K562 (cell line): ENCODE data around the gene PRSS57. TPM values are rescaled to one million over a fixed set of nuclear protein-coding genes. Genes with fewer than 3 reads are reported as not detected.

ENCODE experiments used
- CBX8 ChIP-seq: fragments of 200-600 bp; sonication (generic); IDR thresholded peaks from 2 replicates; pipeline ENCODE4 v1.6.1; 2012; ENCODE audit warnings: borderline replicate concordance, mixed run types, low read depth, mild to moderate bottlenecking, moderate library complexity, mixed read lengths, low read length, control low read depth, inconsistent platforms; ENCODE audit not compliant: poor library complexity, severe bottlenecking; ENCODE audit errors: extremely low read depth
- CREBBP ChIP-seq: IDR thresholded peaks from one replicate; pipeline ENCODE4 v1.6.1; 2012; ENCODE audit warnings: low read depth, mild to moderate bottlenecking, control low read depth, inconsistent platforms, low read length
- CSDE1 ChIP-seq, 2 experiments: fragments of 450-650 bp; IDR thresholded peaks; 2 replicates each; pipeline ENCODE4 v1.6.1; 2016; ENCODE audit warnings: mild to moderate bottlenecking in 1 of 2
- CXXC5 ChIP-seq: fragments of 250-450 bp; sonication (Bioruptor Pico); IDR thresholded peaks from 2 replicates; pipeline ENCODE4 v1.8.0; 2022; ENCODE audit warnings: inconsistent platforms, mild to moderate bottlenecking, moderate library complexity
- IRF2 ChIP-seq: sonication (generic); formaldehyde crosslinking; IDR thresholded peaks from 2 replicates; pipeline ENCODE4 v1.8.1; 2022; ENCODE audit warnings: mild to moderate bottlenecking, missing genetic modification reagents
- MAFK ChIP-seq: IDR thresholded peaks from 2 replicates; pipeline ENCODE4 v1.6.1; 2011; ENCODE audit warnings: low read length, improper control_type of control experiment
- NR3C1 ChIP-seq: sonication (generic); formaldehyde crosslinking; IDR thresholded peaks from 2 replicates; pipeline ENCODE4 v1.8.1; 2022; ENCODE audit warnings: missing genetic modification reagents
- POLR2AphosphoS2 ChIP-seq: IDR thresholded peaks from 2 replicates; pipeline ENCODE4 v1.6.1; 2012; ENCODE audit warnings: low read length, improper control_type of control experiment
- PRPF4 ChIP-seq: fragments of 200-400 bp; formaldehyde crosslinking; IDR thresholded peaks from one replicate; pipeline ENCODE4 v1.6.1; 2017; ENCODE audit warnings: low read length, low read depth, mild to moderate bottlenecking; ENCODE audit not compliant: insufficient read depth, poor library complexity, severe bottlenecking
- SUPT5H ChIP-seq: fragments of 450-650 bp; IDR thresholded peaks from 2 replicates; pipeline ENCODE4 v1.6.1; 2016
- polyA plus RNA-seq, 8 experiments: library from polyadenylated mRNA; depleted of rRNA in 4 of 8; stranded (reverse) in 5 of 8; unstranded in 3 of 8; fragments of >200 nt; fragmentation: Nextera tagmentation in 2 of 8; fragmentation: Illumina TruSeq in 1 of 8; extraction: Ambion mirVana in 2 of 8; extraction: Trizol in 1 of 8; gene quantifications; 2 replicates each; pipeline versions ENCODE4 v1.2.1 to v1.2.3, GENCODE V29; 2011 to 2014; ENCODE audit warnings: inconsistent platforms in 1 of 8, missing spikeins in 1 of 8
- total RNA-seq, 7 experiments: library from RNA; depleted of rRNA in 6 of 7; stranded (reverse); fragments of >200 nt in 6 of 7; fragmentation: Illumina TruSeq in 2 of 7; extraction: Trizol in 2 of 7; gene quantifications; 2 replicates each; pipeline versions ENCODE4 v1.2.1 to v1.2.3, GENCODE V29; 2011 to 2021; ENCODE audit warnings: low replicate concordance in 1 of 7
- TF ChIP-seq, protein P1 (sequence below): fragments of 250-450 bp; sonication (Bioruptor Pico); IDR thresholded peaks from 2 replicates; pipeline ENCODE4 v1.8.0; 2022; ENCODE audit warnings: inconsistent platforms
- TF ChIP-seq, protein P2 (sequence below): fragments of 450-650 bp; IDR thresholded peaks from 2 replicates; pipeline ENCODE4 v1.6.1; 2016; ENCODE audit warnings: missing biosample characterization, missing genetic modification characterization
- TF ChIP-seq, protein P3 (sequence below): IDR thresholded peaks from 2 replicates; pipeline ENCODE4 v1.6.1; 2016; ENCODE audit warnings: missing genetic modification characterization, missing compliant biosample characterization
- TF ChIP-seq, protein P4 (sequence below): fragments of 250-450 bp; sonication (Bioruptor Pico); IDR thresholded peaks from 2 replicates; pipeline ENCODE4 v1.8.0; 2021; ENCODE audit warnings: moderate library complexity, mild to moderate bottlenecking, inconsistent platforms

The PRSS57 gene
- total and polyA plus RNA-seq, 9 of the 15 experiments (the other 6 are each of a cell fraction or from before 2014, with no cell fraction given), result 0.06 to 2.5 (median 1.3) TPM; not detected in 3

DNA sequence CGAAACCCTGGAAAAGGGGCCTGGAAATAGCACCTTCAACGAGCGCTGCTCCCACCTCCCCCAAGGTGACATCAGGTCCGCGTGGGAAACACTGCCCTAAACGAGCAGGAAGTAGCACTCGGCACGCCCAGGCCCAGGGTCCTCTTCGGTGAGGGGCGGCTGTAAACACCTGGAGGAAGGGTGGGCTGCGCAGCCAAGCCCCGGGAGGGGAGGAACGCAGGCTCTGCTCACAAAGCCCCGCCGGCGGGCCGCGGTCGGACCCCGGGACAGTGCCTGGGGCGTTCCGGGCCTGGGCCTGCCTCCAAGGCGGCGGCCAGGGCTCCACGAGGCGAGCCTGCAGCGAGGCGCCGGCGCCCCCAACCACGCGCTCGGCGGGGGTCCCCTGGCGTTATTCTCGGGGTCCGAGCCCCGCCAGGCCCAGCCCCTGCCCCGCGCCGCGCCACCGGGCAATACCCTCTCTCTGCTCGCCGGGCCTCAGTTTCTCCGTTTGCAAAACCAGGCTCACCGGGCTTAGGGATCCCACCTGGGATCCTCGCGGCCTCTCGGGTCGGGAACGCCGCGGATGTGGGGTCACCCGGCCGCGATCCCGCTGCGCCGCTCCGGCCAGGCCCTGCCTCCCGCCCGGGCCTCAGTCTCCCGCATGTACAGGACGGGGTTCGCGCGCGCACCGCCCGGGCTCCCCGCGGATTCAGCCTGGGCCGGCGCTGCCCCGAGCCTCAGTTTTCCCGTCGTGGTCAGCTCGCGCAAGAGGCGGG is 32.9 kb downstream of the PRSS57 start (continued):
- TF ChIP-seq, protein P1, sequence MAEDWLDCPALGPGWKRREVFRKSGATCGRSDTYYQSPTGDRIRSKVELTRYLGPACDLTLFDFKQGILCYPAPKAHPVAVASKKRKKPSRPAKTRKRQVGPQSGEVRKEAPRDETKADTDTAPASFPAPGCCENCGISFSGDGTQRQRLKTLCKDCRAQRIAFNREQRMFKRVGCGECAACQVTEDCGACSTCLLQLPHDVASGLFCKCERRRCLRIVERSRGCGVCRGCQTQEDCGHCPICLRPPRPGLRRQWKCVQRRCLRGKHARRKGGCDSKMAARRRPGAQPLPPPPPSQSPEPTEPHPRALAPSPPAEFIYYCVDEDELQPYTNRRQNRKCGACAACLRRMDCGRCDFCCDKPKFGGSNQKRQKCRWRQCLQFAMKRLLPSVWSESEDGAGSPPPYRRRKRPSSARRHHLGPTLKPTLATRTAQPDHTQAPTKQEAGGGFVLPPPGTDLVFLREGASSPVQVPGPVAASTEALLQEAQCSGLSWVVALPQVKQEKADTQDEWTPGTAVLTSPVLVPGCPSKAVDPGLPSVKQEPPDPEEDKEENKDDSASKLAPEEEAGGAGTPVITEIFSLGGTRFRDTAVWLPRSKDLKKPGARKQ, result no peak
- TF ChIP-seq, protein P2, sequence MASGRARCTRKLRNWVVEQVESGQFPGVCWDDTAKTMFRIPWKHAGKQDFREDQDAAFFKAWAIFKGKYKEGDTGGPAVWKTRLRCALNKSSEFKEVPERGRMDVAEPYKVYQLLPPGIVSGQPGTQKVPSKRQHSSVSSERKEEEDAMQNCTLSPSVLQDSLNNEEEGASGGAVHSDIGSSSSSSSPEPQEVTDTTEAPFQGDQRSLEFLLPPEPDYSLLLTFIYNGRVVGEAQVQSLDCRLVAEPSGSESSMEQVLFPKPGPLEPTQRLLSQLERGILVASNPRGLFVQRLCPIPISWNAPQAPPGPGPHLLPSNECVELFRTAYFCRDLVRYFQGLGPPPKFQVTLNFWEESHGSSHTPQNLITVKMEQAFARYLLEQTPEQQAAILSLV (tag), result no peak
- peak; percentile 9; the same call in 1 of the 2 replicates for TF ChIP-seq NR3C1 (CRISPR knock-in tag)
- TF ChIP-seq POLR2AphosphoS2, result no peak
- TF ChIP-seq CBX8, result no peak
- peak; percentile 68; the same call in 1 of the 2 replicates for TF ChIP-seq IRF2 (CRISPR knock-in tag)
- TF ChIP-seq, protein P3, sequence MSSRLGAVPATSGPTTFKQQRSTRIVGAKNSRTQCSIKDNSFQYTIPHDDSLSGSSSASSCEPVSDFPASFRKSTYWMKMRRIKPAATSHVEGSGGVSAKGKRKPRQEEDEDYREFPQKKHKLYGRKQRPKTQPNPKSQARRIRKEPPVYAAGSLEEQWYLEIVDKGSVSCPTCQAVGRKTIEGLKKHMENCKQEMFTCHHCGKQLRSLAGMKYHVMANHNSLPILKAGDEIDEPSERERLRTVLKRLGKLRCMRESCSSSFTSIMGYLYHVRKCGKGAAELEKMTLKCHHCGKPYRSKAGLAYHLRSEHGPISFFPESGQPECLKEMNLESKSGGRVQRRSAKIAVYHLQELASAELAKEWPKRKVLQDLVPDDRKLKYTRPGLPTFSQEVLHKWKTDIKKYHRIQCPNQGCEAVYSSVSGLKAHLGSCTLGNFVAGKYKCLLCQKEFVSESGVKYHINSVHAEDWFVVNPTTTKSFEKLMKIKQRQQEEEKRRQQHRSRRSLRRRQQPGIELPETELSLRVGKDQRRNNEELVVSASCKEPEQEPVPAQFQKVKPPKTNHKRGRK (tag), result no peak
- TF ChIP-seq CREBBP, result no peak
- TF ChIP-seq MAFK, result no peak
- no peak for TF ChIP-seq CSDE1 (IDR thresholded peaks at IDR 0.05)
- TF ChIP-seq, protein P4, sequence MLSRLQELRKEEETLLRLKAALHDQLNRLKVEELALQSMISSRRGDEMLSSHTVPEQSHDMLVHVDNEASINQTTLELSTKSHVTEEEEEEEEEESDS, result no peak
- TF ChIP-seq PRPF4, result peak; percentile 73
- no peak for TF ChIP-seq SUPT5H
- TF ChIP-seq CXXC5 (CRISPR knock-in tag), result no peak
